CD4-positive, CD25-positive, alpha-beta regulatory T cell (primary cell): Measurements from ENCODE around the gene PAMR1. TPM values are rescaled to one million over a fixed set of nuclear protein-coding genes. Genes with fewer than 3 reads are reported as not detected.

ENCODE experiments used
- ATAC-seq, 2 donors: fragments of 150-1000 bp; cut with Tn5 transposase; one replicate each; pipeline ENCODE4 v1.10.0; 2021; ENCODE audit warnings: low read depth in 2 of 2, moderate number of reproducible peaks in 2 of 2, moderate library complexity in 1 of 2
- DNase-seq, 3 donors: peaks; one replicate each; pipeline versions ENCODE4 v3.0.0 to v3.0.0-alpha.2; 2012 to 2022; ENCODE audit warnings: mixed read lengths in 1 of 3
- H3K27ac ChIP-seq: one replicate; pipeline ENCODE4 v1.7.0; 2013; ENCODE audit warnings: mild to moderate bottlenecking, low read length; ENCODE audit not compliant: insufficient read depth, poor library complexity, severe bottlenecking
- H3K27me3 ChIP-seq: one replicate; pipeline ENCODE4 v1.7.0; 2013; ENCODE audit warnings: low read length; ENCODE audit not compliant: control insufficient read depth, insufficient read depth
- H3K36me3 ChIP-seq: one replicate; pipeline ENCODE4 v1.7.0; 2013; ENCODE audit warnings: mild to moderate bottlenecking, low read length, moderate library complexity; ENCODE audit not compliant: control insufficient read depth, insufficient read depth
- H3K4me1 ChIP-seq: 2 replicates; pipeline ENCODE4 v1.7.0; 2013; ENCODE audit warnings: mild to moderate bottlenecking, low read length; ENCODE audit not compliant: insufficient read depth, control insufficient read depth, poor library complexity, severe bottlenecking
- H3K4me3 ChIP-seq: one replicate; pipeline ENCODE4 v1.7.0; 2013; ENCODE audit warnings: low read depth, mild to moderate bottlenecking, low read length, moderate library complexity
- H3K9me3 ChIP-seq, 2 experiments: 1 replicate in 1 of 2; 2 replicates in 1 of 2; pipeline ENCODE4 v1.7.0; 2013; ENCODE audit warnings: low read length in 2 of 2, mild to moderate bottlenecking in 1 of 2, moderate library complexity in 1 of 2; ENCODE audit not compliant: control insufficient read depth in 2 of 2
- H3K27ac Mint-ChIP-seq, 3 donors: one replicate each; pipeline ENCODE4 v1.8.0; 2020 to 2022; ENCODE audit warnings: mild to moderate bottlenecking in 3 of 3, mixed read lengths in 3 of 3, moderate library complexity in 2 of 3
- H3K27me3 Mint-ChIP-seq: one replicate; pipeline ENCODE4 v1.8.0; 2022; ENCODE audit warnings: mild to moderate bottlenecking, mixed read lengths
- H3K36me3 Mint-ChIP-seq: one replicate; pipeline ENCODE4 v1.8.0; 2020; ENCODE audit warnings: mixed read lengths
- H3K4me1 Mint-ChIP-seq, 4 donors: one replicate each; pipeline ENCODE4 v1.8.0; 2020 to 2022; ENCODE audit warnings: mixed read lengths in 4 of 4, mild to moderate bottlenecking in 1 of 4
- H3K4me3 Mint-ChIP-seq, 4 donors: one replicate each; pipeline ENCODE4 v1.8.0; 2020 to 2022; ENCODE audit warnings: mild to moderate bottlenecking in 4 of 4, mixed read lengths in 4 of 4, moderate library complexity in 3 of 4
- H3K9me3 Mint-ChIP-seq, 7 donors: one replicate each; pipeline ENCODE4 v1.8.0; 2020 to 2022; ENCODE audit warnings: mixed read lengths in 7 of 7, mild to moderate bottlenecking in 3 of 7, moderate library complexity in 2 of 7
- polyA plus RNA-seq, 4 donors: library from polyadenylated mRNA; unstranded; fragments of 300-500 nt; fragmentation: Illumina TruSeq; gene quantifications; one replicate each; pipeline ENCODE4 v1.2.3, GENCODE V29; 2021
- total RNA-seq: library from RNA; stranded (reverse); gene quantifications from one replicate; pipeline ENCODE4 v1.2.3, GENCODE V29; 2022

PAMR1 gene
- total and polyA plus RNA-seq, 5 donors from 2014 or later = not detected

DNA sequence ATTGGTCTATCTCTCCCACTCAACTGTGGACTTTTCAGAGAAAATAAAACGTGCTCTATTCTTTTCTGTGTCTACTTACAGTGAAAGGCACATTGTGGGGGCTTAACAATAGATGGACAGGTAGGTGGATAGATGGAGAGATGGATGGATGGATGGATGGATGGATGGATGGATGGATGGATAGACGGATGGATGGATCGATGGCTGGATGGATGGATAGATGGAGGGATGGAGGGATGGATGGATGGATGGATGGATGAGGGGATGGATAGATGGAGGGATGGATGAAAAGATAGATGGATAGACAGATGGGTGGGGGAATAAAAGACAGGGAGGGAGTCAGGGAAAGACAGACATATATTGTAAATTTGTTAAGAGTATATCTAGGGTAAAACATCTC lies 91.8 kb downstream of the PAMR1 start:
- no peak overlapping the region for H3K27ac Mint-ChIP-seq

DNA sequence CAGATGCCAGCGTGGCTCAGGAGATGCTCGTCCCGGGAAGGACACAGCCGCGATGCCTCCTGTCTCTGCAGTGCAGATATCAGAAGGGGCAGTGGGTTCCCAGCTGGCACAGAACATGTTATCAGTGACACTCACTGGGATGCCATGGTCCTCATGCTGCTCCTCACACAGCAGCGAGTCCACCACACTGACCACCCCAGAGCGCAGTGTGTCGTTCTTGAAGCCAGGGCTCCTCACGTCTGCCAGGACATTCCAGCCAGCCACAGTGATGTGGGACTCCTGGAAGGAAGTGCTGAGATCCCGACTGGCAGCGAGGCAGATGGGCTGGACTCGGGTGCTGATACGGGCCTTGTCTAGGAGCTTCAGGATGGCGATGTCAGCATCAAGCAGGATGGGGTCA lies 93.0 kb downstream of the PAMR1 start:
- Histone ChIP-seq H3K9me3 (no peaks in the 10 kb centered on the region), H3K27ac (no peak overlapping the region), H3K36me3 (no peaks in the 10 kb centered on the region), H3K4me3 (no peak overlapping the region), H3K4me1 (no peaks in the 10 kb centered on the region), H3K27me3 (peaks cover 3% of the 10 kb centered on the region)
- no peak overlapping the region for H3K27ac Mint-ChIP-seq
- no peak for DNase-seq
- H3K4me1 Mint-ChIP-seq = no peaks in the 10 kb centered on the region
- ATAC-seq = no peak
- no peaks in the 10 kb centered on the region for H3K36me3 Mint-ChIP-seq
- H3K27me3 Mint-ChIP-seq = peaks cover 24% of the 10 kb centered on the region
- H3K4me3 Mint-ChIP-seq = no peak overlapping the region
- H3K9me3 Mint-ChIP-seq = no peaks in the 10 kb centered on the region

More for the DNA sequence above, 91.8 kb downstream of the PAMR1 start:
- H3K4me1 ChIP-seq = no peaks in the 10 kb centered on the region
- DNase-seq (no peak), ATAC-seq (no peak)
- H3K9me3 ChIP-seq = no peaks in the 10 kb centered on the region
- Mint-ChIP-seq H3K36me3 (no peaks in the 10 kb centered on the region), H3K4me1 (no peaks in the 10 kb centered on the region), H3K27me3 (peaks cover 21% of the 10 kb centered on the region), H3K4me3 (no peak overlapping the region), H3K9me3 (no peaks in the 10 kb centered on the region)
- H3K36me3 ChIP-seq = no peaks in the 10 kb centered on the region
- H3K27ac ChIP-seq = no peak overlapping the region
- no peak overlapping the region for H3K4me3 ChIP-seq
- H3K27me3 ChIP-seq = peaks cover 7% of the 10 kb centered on the region

DNA sequence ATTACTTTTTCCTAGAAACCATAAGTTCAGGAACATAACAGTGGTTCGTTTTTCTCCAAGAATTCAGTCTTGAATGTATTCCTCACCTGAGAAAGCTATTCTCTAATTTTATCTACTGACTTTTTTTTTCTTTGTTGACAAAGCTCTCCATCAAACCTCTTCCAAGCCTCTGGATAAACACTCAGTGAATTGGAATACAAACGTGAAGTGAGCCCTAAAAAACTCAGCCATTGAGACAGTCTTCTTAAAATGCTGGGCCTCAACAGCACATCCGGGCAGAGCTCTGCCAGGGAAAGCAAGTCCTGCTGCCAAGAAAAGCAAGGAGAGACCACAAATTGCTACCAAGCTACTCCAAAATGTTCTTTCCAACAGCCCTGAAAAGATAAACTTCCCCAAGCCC lies 98.3 kb downstream of the PAMR1 start:
- H3K27me3 Mint-ChIP-seq = peaks cover 57% of the 10 kb centered on the region
- no peak for ATAC-seq
- no peaks in the 10 kb centered on the region for H3K9me3 Mint-ChIP-seq
- Histone ChIP-seq H3K36me3 (no peaks in the 10 kb centered on the region), H3K27ac (no peak overlapping the region), H3K27me3 (peaks cover 29% of the 10 kb centered on the region), H3K4me3 (no peak overlapping the region), H3K9me3 (no peaks in the 10 kb centered on the region), H3K4me1 (no peaks in the 10 kb centered on the region)
- DNase-seq = no peak
- no peak overlapping the region for H3K27ac Mint-ChIP-seq
- no peaks in the 10 kb centered on the region for H3K4me1 Mint-ChIP-seq
- no peaks in the 10 kb centered on the region for H3K36me3 Mint-ChIP-seq
- no peak overlapping the region for H3K4me3 Mint-ChIP-seq

DNA sequence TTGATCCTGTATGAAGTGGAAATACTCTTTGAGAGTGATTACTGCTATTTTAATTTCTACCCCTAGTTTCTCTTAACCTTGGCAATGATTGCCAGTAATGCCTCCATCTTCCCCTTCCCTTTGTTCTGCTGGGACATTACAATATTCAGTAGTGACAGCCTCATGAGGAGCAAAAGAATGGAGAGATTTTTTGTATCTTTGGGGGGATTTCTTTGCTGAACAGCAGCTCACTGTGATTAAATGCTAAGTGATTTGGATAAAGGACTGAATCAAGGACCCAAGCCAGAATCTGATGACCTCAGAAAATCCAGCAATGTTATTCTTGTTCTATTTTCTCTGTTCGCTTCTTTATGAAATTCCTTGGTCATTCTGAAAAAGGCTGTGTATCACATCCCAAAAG lies 99.1 kb downstream of the PAMR1 start:
- no peak overlapping the region for H3K4me3 Mint-ChIP-seq
- no peaks in the 10 kb centered on the region for H3K4me1 ChIP-seq
- no peak overlapping the region for H3K27ac ChIP-seq
- no peak overlapping the region for H3K4me3 ChIP-seq
- ATAC-seq (no peak), DNase-seq (no peak)
- no peaks in the 10 kb centered on the region for H3K9me3 ChIP-seq
- no peak overlapping the region for H3K27ac Mint-ChIP-seq
- H3K36me3 ChIP-seq = no peaks in the 10 kb centered on the region
- no peaks in the 10 kb centered on the region for H3K36me3 Mint-ChIP-seq
- H3K27me3 Mint-ChIP-seq = peaks cover 57% of the 10 kb centered on the region
- H3K9me3 Mint-ChIP-seq = no peaks in the 10 kb centered on the region
- no peaks in the 10 kb centered on the region for H3K4me1 Mint-ChIP-seq
- H3K27me3 ChIP-seq = peaks cover 36% of the 10 kb centered on the region

DNA sequence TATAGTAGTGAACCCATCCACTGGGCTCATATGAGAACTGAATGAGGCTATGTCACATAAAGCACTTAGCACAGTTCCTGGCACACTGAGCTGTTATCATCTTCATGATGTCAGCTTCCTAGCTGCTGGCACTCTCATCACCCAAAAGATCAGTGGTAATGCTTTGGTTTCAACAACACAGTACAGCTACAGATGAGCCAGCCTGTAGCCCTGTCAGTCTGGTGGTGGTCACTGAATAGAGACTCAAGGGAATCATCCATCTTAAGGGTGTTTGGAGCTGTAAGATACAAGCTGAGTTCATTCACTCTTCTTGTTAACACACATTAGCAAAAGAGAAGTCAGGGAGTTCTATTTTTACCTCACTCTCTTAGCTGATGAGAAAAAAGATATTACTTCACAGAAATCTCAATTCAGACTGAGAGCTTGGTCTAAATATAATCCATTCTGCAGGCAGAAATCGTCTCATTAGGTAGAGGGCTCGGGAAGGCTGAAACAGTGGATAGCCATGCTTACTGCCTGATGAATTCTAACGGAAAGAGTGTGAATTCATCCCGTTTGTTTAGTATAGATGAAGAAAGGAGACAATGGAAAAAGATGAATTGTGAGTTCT lies 99.7 kb downstream of the PAMR1 start:
- ATAC-seq = no peak

DNA sequence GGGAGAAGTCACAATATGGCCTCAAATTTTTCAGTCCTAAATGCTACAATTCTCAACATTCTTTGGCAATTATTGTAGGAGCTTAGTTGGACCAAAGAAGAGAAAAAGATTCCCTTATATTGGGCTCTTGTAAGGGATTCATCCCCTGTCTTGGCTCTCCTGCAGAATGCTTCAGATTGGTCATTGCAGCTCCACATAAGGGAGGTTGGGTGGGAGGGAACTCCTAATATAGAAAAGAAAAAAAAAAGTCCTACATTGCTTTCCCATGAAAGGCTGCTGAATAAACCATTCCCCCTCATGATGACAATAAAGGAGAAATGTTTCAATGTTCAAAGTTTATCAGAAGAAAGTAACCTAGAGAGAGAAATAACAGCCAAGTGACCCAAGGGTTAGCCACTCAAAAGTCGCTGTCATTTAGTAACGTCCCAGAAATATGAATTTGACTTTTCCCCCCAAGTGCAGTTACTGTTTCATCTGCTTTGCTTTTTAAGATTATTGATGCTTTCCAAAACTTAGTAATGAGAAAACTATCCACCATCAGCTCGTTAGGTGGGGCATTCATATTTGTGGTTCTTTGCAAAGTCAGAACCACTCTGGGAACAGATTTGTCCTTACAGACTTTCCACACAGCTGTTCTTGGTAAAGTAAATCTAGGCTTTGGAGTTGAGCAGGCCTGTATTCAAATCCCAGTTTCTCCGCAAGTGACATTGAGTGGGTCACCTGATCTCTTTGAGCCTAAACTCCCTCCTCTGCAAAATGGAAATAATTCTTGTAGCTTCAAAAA lies 101.1 kb downstream of the PAMR1 start:
- ATAC-seq (no peak), DNase-seq (no peak)
- H3K4me1 Mint-ChIP-seq = peaks cover 0 to 7% (median 5%) of the 10 kb centered on the region in 4 donors
- Histone ChIP-seq H3K27me3 (peaks cover 39% of the 10 kb centered on the region), H3K4me1 (peaks cover 5% of the 10 kb centered on the region), H3K9me3 (no peaks in the 10 kb centered on the region), H3K27ac (no peak overlapping the region), H3K4me3 (no peak overlapping the region), H3K36me3 (no peaks in the 10 kb centered on the region)
- no peaks in the 10 kb centered on the region for H3K9me3 Mint-ChIP-seq
- no peak overlapping the region for H3K4me3 Mint-ChIP-seq
- H3K27me3 Mint-ChIP-seq = peaks cover 70% of the 10 kb centered on the region
- no peak overlapping the region for H3K27ac Mint-ChIP-seq
- no peaks in the 10 kb centered on the region for H3K36me3 Mint-ChIP-seq

More for the DNA sequence above, 99.7 kb downstream of the PAMR1 start:
- no peak for DNase-seq
- Mint-ChIP-seq H3K9me3 (no peaks in the 10 kb centered on the region), H3K4me3 (no peak overlapping the region), H3K27ac (no peak overlapping the region), H3K4me1 (peaks cover 0 to under 1% (median 0%) of the 10 kb centered on the region in 4 donors), H3K36me3 (no peaks in the 10 kb centered on the region), H3K27me3 (peaks cover 64% of the 10 kb centered on the region)
- no peaks in the 10 kb centered on the region for H3K4me1 ChIP-seq
- H3K9me3 ChIP-seq = no peaks in the 10 kb centered on the region
- H3K4me3 ChIP-seq = no peak overlapping the region
- H3K27ac ChIP-seq = no peak overlapping the region
- H3K27me3 ChIP-seq = peaks cover 40% of the 10 kb centered on the region
- H3K36me3 ChIP-seq = no peaks in the 10 kb centered on the region

DNA sequence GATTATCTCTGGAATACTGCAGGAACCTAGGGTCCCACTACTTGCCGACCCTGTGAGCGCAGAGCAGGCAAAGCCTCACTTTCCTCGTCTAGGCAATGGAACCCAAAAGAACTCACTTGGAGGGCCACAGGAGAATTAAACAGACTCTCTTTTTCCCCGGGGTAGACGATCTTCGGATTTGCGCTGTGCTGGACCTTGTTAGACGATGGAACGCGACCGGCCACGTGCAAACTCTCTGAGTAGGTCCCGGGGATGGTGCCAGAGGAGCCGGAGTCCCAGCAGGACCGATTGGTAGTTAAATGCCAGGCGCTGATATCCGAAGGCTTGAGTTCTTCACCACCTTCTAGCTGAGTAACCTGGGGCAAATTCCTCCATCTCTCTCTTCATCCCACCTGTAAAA lies 105.0 kb downstream of the PAMR1 start:
- Histone ChIP-seq H3K27me3 (peaks cover 55% of the 10 kb centered on the region), H3K4me1 (peaks cover 14% of the 10 kb centered on the region), H3K9me3 (no peaks in the 10 kb centered on the region), H3K27ac (no peak overlapping the region), H3K36me3 (no peaks in the 10 kb centered on the region), H3K4me3 (no peak overlapping the region)
- peaks cover 87% of the 10 kb centered on the region for H3K27me3 Mint-ChIP-seq
- peaks cover 0 to 11% (median 6%) of the 10 kb centered on the region in 4 donors for H3K4me1 Mint-ChIP-seq
- DNase-seq (no peak), ATAC-seq (no peak)
- peaks cover 0 to 2% (median 0%) of the 10 kb centered on the region in 7 donors for H3K9me3 Mint-ChIP-seq
- peak overlapping the region in 3 of 4 donors; percentile 27 to 78 (median 46) for H3K4me3 Mint-ChIP-seq
- H3K36me3 Mint-ChIP-seq = no peaks in the 10 kb centered on the region
- no peak overlapping the region for H3K27ac Mint-ChIP-seq
